Stimulated activated CD4-positive, alpha-beta T cell treated with anti-CD3 and anti-CD28 coated beads, Interleukin-12 subunit alpha, Interleukin-12 subunit beta, amount 100 ng/mL, for 4 hours (primary cell): ENCODE data around the gene KANSL1L.
A peak's percentile ranks its signal among the peaks of the same experiment; 100 is the strongest.
"Not testable (repeated sequence)": the region's sequence is repeated elsewhere in the genome, so short reads cannot be mapped to it uniquely, and the experiment has no call there.

Experiments used
- DNase-seq: peaks from one replicate; pipeline ENCODE4 v3.0.0-alpha.2; 2020

Gene KANSL1L

GRCh38 chr2:210177769-210178168 is 6.6 kb upstream of the KANSL1L start:
- no peak for DNase-seq

DNA sequence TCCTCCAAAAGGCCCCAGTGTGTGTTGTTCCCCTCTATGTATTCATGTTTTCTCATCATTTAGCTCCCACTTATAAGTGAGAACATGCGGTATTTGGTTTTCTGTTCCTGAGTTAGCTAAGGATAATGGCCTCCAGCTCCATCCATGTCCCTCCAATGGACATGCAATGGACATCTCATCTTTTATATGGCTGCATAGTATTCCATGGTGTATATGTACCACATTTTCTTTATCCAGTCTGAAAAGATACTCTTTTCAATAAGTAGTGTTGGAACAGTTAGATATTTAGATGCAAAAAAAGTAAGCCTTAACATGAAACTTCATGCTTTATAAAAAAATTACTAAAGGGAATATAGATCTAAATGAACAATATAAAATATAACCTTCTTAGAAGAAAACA is 5.9 kb upstream of the KANSL1L start:
- not testable (repeated sequence) for DNase-seq

GRCh38 chr2:210174086-210174485 is 2.9 kb upstream of the KANSL1L start:
- no peak for DNase-seq

DNA sequence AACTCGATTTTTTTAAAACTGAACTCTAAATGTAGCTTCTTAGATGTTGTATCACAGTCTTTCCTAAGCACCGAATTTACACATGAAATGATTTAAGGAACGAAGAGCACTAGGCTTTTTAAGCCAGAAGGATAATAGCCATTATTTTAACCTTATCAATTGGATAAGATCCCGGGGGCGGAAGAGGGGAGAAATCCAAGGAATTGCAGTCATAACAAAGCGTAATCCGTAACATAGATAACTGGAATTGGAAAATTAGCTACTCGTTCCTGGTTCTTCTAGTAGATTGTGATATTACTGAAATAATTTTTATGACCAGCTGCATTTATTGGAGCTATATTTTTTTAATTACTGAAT is 988 bp upstream of the KANSL1L start:
- no peak for DNase-seq

DNA sequence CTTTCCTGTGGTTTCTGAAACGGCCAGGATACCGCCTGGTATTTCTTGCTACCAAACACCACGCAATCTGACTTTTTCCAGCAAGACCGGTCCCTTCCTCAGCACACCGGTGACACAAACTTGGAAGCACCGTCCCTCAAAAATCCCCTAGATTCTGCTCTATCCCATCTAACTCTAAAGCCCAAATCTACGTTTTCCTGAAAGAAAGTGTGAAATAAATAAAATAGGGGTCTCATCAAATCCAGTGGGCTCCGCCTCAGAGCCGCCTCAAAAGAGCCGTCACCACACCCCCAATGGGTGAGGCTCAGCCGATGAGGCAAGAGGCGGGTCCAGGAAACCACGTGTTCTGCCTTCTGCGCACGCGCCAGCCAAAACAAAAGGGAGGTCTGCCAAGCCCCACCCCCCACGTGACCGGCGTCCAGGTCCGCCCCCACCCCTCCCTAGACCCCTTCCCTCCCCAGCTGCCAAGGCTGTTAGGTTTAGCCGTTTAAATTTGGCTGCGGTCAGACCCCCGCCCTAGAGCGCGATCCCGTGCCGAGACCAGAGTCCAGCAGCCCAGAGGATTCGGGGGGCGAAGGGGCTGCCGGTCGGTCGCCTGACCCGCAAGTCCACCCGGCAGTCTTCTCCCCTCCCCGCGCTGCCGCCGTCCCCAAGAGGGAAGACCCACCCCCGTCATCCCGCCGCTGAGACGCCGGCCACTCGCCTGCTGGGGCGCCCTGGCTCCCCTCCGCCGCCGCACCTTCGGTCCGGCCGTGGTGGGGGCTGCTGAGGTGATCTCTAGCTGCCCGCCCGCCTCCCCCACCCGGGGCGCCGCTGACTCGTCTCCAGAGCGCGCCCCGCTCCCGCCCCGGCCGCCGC is 534 bp downstream of the KANSL1L start:
- peak; percentile 97 for DNase-seq

GRCh38 chr2:210170196-210170445 is 1.1 kb downstream of the KANSL1L start:
- no peak for DNase-seq

- DNase-seq: no peak
Measured at GRCh38 chr2:210169516-210170195, 1.6 kb downstream of the KANSL1L start.

GRCh38 chr2:210167227-210167626 is 4.0 kb downstream of the KANSL1L start:
- no peak for DNase-seq

DNA sequence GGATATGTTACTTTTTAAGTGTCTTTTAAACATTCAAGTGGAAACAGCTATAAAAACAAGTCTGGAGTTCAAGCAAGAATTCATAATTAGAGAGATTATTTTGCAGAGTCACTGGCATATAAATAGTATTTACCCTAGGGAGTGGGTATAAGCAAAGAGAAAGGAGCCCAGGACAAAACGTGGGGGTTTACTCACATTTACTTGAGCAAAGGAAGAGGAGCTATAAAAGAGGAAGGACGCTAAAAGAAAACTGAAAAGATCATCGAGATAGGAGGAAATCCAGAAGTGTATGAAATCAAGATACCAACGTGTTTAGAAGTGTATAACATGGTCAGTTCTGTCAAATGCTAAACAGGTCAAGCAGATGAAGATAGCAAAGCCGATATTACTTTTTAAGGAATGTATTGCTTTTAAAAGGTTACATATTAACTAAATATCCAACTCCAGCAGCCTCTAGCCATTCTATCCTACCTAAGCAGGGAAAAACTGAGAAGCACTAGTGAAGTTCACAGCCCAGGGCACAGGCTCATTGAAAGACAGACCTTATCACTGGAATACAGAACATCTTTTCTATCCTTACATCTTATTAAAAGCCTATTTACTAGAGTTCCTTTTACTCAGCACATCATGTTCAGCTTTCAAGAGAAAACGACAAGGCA is 8.6 kb downstream of the KANSL1L start:
- DNase-seq: no peak

- DNase-seq: no peak
Measured at GRCh38 chr2:210159059-210159458, 12.2 kb downstream of the KANSL1L start.

GRCh38 chr2:210158236-210158635 is 13.0 kb downstream of the KANSL1L start:
- DNase-seq: no peak

GRCh38 chr2:210157526-210157925 is 13.7 kb downstream of the KANSL1L start:
- no peak for DNase-seq

DNA sequence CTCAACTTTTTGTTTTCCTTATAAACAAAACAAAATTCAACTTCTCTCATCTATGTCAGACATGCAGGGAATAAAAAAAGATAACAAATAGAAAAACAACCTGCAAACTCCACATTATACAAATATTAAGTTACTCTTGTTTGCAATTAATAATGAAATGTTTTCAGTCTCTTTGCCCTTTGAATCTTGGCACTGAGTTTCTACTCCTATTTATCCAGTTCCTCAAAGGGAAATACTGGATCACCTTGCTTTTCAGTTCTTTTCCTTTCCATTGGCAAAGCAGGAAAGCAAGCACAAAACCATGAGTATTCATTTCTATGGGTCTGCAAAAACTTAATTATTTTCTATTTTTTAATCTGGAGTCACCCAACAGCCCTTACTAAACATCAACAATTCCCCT is 23.6 kb downstream of the KANSL1L start:
- DNase-seq: no peak

DNA sequence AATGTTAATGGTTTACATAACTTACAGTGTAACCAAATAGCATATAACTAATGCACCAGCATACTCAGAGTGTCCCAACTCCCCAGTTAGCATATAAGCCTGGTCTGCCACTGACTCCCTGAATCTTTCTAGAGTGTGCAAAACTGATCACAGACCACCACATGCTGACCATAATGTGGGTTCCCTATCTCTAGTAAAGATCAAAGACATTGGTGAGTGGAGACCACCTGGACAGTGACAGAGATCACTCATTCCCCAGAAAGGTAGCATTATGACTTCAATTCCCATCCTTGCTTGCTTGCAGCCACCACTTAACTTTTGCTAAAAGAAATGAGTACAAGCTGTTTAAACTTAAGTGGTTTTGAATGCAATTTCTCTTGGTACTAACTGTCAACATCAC is 39.0 kb downstream of the KANSL1L start:
- no peak for DNase-seq

DNA sequence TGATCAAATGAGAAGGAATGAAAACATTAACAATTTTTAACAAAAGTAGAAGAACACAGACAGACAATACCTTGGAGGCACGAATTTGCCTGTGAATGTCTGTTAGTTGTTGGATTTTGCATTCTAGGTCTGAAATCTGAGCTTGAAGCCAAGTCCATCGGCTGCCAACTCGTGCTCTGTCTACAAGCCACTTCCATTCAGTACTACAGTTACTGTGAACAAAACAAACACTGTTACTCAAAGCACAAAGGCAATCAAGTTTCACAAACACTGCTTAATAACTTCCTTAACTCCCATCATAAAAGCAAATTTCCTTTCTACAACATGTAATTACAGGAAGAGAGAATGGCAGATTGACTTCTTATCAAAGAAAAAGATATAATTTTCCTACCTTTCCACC is 42.2 kb downstream of the KANSL1L start:
- no peak for DNase-seq

- DNase-seq: no peak
Measured at GRCh38 chr2:210113614-210114235, 57.5 kb downstream of the KANSL1L start.

GRCh38 chr2:210112871-210113270 is 58.3 kb downstream of the KANSL1L start:
- no peak for DNase-seq

GRCh38 chr2:210099940-210100339 is 71.3 kb downstream of the KANSL1L start:
- no peak for DNase-seq

- DNase-seq: no peak
Measured at GRCh38 chr2:210094787-210095186, 76.4 kb downstream of the KANSL1L start.

DNA sequence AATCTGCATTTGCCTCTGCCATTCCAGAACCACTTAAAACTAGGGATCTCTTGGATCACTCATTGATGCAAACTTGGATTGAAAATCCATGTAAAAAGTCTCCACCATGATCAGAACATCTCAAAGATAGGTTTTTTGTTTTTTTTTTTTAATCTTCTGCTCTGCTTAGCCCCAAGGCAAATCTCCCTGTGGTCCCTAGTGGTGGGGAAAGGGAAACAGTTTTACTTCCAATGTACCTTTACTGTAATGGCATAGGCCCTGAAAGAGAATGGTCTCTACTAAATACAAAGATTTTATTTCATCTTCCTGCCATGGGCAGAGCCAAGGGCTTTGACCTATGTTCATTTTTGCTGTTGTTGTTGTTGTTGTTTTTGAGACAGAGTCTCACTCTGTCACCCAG is 78.4 kb downstream of the KANSL1L start:
- DNase-seq: no peak

DNA sequence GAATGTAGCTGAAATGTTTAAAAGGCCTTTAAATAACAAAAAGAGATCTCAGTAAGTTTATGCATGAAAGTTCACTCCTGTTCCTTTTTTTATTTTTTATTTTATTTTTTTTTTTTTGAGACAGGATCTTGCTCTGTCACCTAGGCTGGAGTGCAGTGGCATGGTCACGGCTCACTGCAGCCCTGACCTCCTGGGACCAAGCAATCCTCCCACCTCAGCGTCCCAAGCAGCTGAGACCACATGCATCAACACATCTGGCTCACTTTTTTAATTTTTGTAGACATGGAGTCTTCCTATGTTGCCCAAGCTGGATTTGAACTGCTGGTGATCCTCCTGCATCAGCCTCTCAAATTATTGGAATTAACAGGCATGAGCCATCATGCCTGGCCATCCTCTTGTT is 84.3 kb downstream of the KANSL1L start:
- DNase-seq: no peak

DNA sequence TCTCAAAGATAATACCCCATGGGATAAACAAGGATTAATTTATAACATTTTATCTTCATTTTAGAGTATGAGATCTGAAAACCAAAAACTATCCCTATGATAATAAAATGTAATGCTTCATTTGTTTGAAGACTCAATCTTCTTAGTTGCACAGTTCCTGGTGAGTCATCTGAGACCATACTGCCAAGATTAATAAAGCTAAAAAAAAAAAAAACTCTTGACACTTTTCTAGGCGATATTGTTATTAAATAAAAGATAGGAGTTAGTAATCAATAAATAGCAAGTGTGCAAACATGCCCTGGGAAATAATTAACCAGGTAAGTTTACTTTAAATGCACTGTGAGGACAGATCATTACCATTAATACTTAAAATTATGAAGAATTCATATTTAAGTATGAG is 84.9 kb downstream of the KANSL1L start:
- DNase-seq: no peak

GRCh38 chr2:210072922-210073509 is 98.2 kb downstream of the KANSL1L start:
- DNase-seq: no peak

- no peak for DNase-seq
Measured at GRCh38 chr2:210072493-210072892, 98.7 kb downstream of the KANSL1L start.
